Left ventricle myocardium inferior (tissue), 1 donor: ENCODE measurements around the gene CCNI2. TPM values are rescaled to one million over a fixed set of nuclear protein-coding genes. Genes with fewer than 3 reads are reported as not detected.

ENCODE experiments used
- DNase-seq: peaks from one replicate; pipeline ENCODE4 v3.0.0-alpha.2; 2020
- H3K27ac ChIP-seq: fragments of 200-600 bp; replicated peaks from 2 replicates; pipeline ENCODE4 v1.8.0; 2021
- H3K27me3 ChIP-seq: fragments of 200-600 bp; 2 replicates; pipeline ENCODE4 v1.8.0; 2021; ENCODE audit warnings: low read depth
- H3K36me3 ChIP-seq: fragments of 200-600 bp; 2 replicates; pipeline ENCODE4 v1.8.0; 2021
- H3K4me1 ChIP-seq: fragments of 200-600 bp; 2 replicates; pipeline ENCODE4 v1.8.0; 2021
- H3K4me3 ChIP-seq: fragments of 200-600 bp; 2 replicates; pipeline ENCODE4 v1.8.0; 2021; ENCODE audit warnings: mild to moderate bottlenecking, moderate library complexity
- H3K9me3 ChIP-seq: fragments of 200-600 bp; replicated peaks from 2 replicates; pipeline ENCODE4 v1.8.0; 2021
- intact Hi-C: fragments of 100-400 bp; cut with micrococcal nuclease; formaldehyde crosslinking; loops from one replicate; pipeline ENCODE4 v1.11.0; 2022
- total RNA-seq: library from RNA; stranded (reverse); fragmentation: NEBNext Ultra II Directional; extraction: Animal tissue kit (Norgen Biotek cat#: 25700); gene quantifications from one replicate; pipeline ENCODE4 v1.2.1, GENCODE V29; 2021
- TF ChIP-seq, protein P1 (sequence below): fragments of 200-600 bp; IDR thresholded peaks from 2 replicates; pipeline ENCODE4 v1.8.0; 2021; ENCODE audit warnings: antibody characterized with exemption, mild to moderate bottlenecking, borderline replicate concordance
- donor health status: DM: no; HTN: yes; CAD: no; lungs with severe emphysema.

The CCNI2 gene
- total RNA-seq, 1 donor from 2014 or later = 0.08 TPM

DNA sequence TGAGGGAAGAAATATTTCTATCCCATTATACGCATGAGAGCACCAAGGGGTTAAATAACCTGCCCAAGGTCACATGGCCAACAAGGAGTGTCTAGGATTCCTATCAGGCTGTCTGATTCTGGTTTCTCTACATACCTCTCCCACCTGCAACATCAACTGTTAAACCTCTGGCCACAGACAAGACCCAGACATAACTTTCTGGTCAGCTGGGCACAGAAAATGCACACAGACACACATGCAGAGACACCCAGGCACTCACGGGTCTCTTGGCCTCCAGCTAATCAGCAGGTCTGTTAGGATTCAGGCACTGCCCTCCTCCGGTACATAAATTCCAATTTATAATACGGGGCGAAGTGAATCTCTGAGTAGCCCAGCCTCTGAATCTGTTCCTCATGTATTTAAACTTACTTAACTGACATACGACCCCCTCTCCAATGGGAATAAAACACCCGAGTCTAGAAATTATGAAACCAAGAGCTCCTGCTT is 28.3 kb downstream of the CCNI2 start:
- no peak for DNase-seq
- TF ChIP-seq, protein P1, sequence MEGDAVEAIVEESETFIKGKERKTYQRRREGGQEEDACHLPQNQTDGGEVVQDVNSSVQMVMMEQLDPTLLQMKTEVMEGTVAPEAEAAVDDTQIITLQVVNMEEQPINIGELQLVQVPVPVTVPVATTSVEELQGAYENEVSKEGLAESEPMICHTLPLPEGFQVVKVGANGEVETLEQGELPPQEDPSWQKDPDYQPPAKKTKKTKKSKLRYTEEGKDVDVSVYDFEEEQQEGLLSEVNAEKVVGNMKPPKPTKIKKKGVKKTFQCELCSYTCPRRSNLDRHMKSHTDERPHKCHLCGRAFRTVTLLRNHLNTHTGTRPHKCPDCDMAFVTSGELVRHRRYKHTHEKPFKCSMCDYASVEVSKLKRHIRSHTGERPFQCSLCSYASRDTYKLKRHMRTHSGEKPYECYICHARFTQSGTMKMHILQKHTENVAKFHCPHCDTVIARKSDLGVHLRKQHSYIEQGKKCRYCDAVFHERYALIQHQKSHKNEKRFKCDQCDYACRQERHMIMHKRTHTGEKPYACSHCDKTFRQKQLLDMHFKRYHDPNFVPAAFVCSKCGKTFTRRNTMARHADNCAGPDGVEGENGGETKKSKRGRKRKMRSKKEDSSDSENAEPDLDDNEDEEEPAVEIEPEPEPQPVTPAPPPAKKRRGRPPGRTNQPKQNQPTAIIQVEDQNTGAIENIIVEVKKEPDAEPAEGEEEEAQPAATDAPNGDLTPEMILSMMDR = no peak
- H3K27ac ChIP-seq = peak overlapping the region; percentile 90
- intact Hi-C loops = no loop called here
- peak overlapping the region; percentile 95 for H3K4me3 ChIP-seq
- H3K9me3 ChIP-seq = no peaks in the 10 kb centered on the region
- peaks cover 75% of the 10 kb centered on the region for H3K4me1 ChIP-seq
- no peaks in the 10 kb centered on the region for H3K36me3 ChIP-seq
- no peaks in the 10 kb centered on the region for H3K27me3 ChIP-seq

DNA sequence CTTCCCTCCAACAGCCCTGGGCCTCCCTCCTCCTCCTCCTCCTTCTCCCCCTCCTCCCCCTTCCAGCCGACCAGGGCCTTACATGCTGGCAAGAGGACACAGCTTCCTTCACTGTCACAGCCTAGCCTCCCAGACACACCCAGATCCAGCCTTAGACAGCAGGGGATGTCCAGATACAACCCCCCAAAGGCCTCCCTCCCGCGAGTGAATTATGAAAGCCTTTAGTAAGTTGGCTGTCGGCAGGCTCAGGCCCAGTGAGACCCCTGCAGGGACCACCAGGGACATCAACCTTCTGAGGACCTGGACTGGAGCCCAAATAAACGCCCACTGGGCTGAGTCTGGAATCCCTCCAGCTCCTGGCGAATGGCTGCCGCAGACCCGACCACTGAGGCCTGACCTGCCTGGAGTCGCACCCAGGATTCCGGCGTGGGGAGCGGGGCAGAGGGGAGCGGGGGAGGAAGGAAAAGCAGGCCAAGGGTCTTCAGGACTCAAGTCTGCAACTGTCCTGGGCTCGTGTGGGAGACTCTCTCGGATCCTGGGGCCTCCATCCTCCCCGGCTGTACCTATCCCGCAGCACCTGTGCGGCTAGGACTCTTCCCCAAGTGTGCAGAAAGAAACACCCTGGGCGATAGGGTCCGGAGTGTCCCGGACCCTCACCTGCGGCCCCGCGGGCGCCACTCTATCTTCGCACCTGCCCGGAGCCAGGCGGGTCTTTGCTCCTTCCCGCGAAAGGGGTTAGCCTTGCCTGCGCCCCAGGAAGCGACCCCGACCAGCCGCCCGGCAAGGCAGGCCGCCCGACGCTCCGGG is 29.1 kb downstream of the CCNI2 start:
- Histone ChIP-seq H3K27ac (peak overlapping the region; percentile 90), H3K36me3 (no peaks in the 10 kb centered on the region), H3K27me3 (no peaks in the 10 kb centered on the region), H3K4me1 (peaks cover 67% of the 10 kb centered on the region), H3K4me3 (peak overlapping the region; percentile 95), H3K9me3 (no peaks in the 10 kb centered on the region)
- intact Hi-C loops = no loop called here
- TF ChIP-seq, protein P1 = no peak
- peak; percentile 36 for DNase-seq

- no peak for DNase-seq
Observed at GRCh38 chr5:132776938-132777208, 29.6 kb downstream of the CCNI2 start.

GRCh38 chr5:132777209-132778069 is 30.2 kb downstream of the CCNI2 start, which contains the start of gene SEPTIN8:
Gene SEPTIN8 (minus strand): TSS chr5:132777239. CDS start chr5:132777137, 102 bp downstream.
- Histone ChIP-seq H3K4me1 (peaks cover 56% of the 10 kb centered on the region), H3K36me3 (no peaks in the 10 kb centered on the region), H3K27ac (peak within 1 kb of the TSS; percentile 90), H3K27me3 (no peaks in the 10 kb centered on the region), H3K4me3 (peak within 1 kb of the TSS; percentile 95), H3K9me3 (no peaks in the 10 kb centered on the region)
- peak; percentile 66 for DNase-seq
- TF ChIP-seq, protein P1 = peak; percentile 26
- intact Hi-C loops = no loop called here

More at GRCh38 chr5:132776938-132777208, 29.6 kb downstream of the CCNI2 start:
- Histone ChIP-seq H3K27me3 (no peaks in the 10 kb centered on the region), H3K4me1 (peaks cover 62% of the 10 kb centered on the region), H3K9me3 (no peaks in the 10 kb centered on the region), H3K27ac (peak overlapping the region; percentile 90), H3K4me3 (peak overlapping the region; percentile 95), H3K36me3 (no peaks in the 10 kb centered on the region)
- TF ChIP-seq, protein P1 = no peak
- intact Hi-C loops = no loop called here

GRCh38 chr5:132778129-132778528 is 30.9 kb downstream of the CCNI2 start:
- no peak for DNase-seq
- intact Hi-C loops = no loop called here
- no peaks in the 10 kb centered on the region for H3K36me3 ChIP-seq
- peak overlapping the region; percentile 90 for H3K27ac ChIP-seq
- peaks cover 49% of the 10 kb centered on the region for H3K4me1 ChIP-seq
- no peaks in the 10 kb centered on the region for H3K27me3 ChIP-seq
- TF ChIP-seq, protein P1 = no peak
- no peaks in the 10 kb centered on the region for H3K9me3 ChIP-seq
- peak overlapping the region; percentile 95 for H3K4me3 ChIP-seq
